ENCODE results near the gene LHPP. TPM values are rescaled to one million over a fixed set of nuclear protein-coding genes. Genes with fewer than 3 reads are reported as not detected.

Gene LHPP
- total RNA-seq, 1 experiment from 2014 or later, result 3.7 TPM

GRCh38 chr10:124644236-124644635, 182.6 kb downstream of the LHPP start:
- no TSS peak for BruUV-seq (replicated peaks)
- no peak for TF ChIP-seq CTCF (IDR thresholded peaks at IDR 0.05; ENCODE audit: unreplicated experiment)
- H3K27me3 Mint-ChIP-seq (ENCODE audit: insufficient read depth, unreplicated experiment), result no peaks in the 10 kb centered on the region
- ChIA-PET POLR2A (no interaction called here), CTCF (no interaction called here)
- H3K4me1 Mint-ChIP-seq (ENCODE audit: insufficient read depth, unreplicated experiment), result peaks cover 38% of the 10 kb centered on the region
- intact Hi-C loops (cut with micrococcal nuclease), result no loop called here
- no peak overlapping the region for H3K4me3 Mint-ChIP-seq (ENCODE audit: unreplicated experiment)
- DNase-seq (ENCODE audit: unreplicated experiment), result no peak
- H3K27ac Mint-ChIP-seq (ENCODE audit: low read depth, unreplicated experiment), result no peak overlapping the region
- H3K9me3 Mint-ChIP-seq (ENCODE audit: unreplicated experiment), result no peaks in the 10 kb centered on the region
- H3K36me3 Mint-ChIP-seq (ENCODE audit: insufficient read depth, unreplicated experiment), result peaks cover 12% of the 10 kb centered on the region

- no peak overlapping the region for H3K27ac Mint-ChIP-seq (ENCODE audit: low read depth, unreplicated experiment)
- no peak for DNase-seq (ENCODE audit: unreplicated experiment)
- ChIA-PET POLR2A (no interaction called here), CTCF (interaction anchor here (0.6 kb wide), 1 partner anchor 348 kb away, joined by 3 read pairs; no protein-coding TSS in a partner anchor)
- peaks cover 11% of the 10 kb centered on the region for H3K36me3 Mint-ChIP-seq (ENCODE audit: insufficient read depth, unreplicated experiment)
- BruUV-seq (replicated peaks), result no TSS peak
- H3K9me3 Mint-ChIP-seq (ENCODE audit: unreplicated experiment), result no peaks in the 10 kb centered on the region
- intact Hi-C loops (cut with micrococcal nuclease), result loop anchor here (5.0 kb wide), 1 partner anchor 97 kb away; the partner anchor contains the start of gene FAM53B
- TF ChIP-seq CTCF (IDR thresholded peaks at IDR 0.05; ENCODE audit: unreplicated experiment), result no peak
- no peaks in the 10 kb centered on the region for H3K27me3 Mint-ChIP-seq (ENCODE audit: insufficient read depth, unreplicated experiment)
- peaks cover 45% of the 10 kb centered on the region for H3K4me1 Mint-ChIP-seq (ENCODE audit: insufficient read depth, unreplicated experiment)
- H3K4me3 Mint-ChIP-seq (ENCODE audit: unreplicated experiment), result no peak overlapping the region
These were observed 183.3 kb downstream of the LHPP start for GRCh38 chr10:124644771-124645415.

- CTCF ChIA-PET, result interaction anchor here (0.6 to 1.3 kb wide), 2 partner anchors 12 to 348 kb away, joined by 3 read pairs; no protein-coding TSS in a partner anchor
- intact Hi-C loops (cut with micrococcal nuclease), result loop anchor here (5.0 kb wide), 1 partner anchor 97 kb away; the partner anchor contains the start of gene FAM53B
- BruUV-seq (replicated peaks), result no TSS peak
- H3K27me3 Mint-ChIP-seq (ENCODE audit: insufficient read depth, unreplicated experiment), result no peaks in the 10 kb centered on the region
- H3K27ac Mint-ChIP-seq (ENCODE audit: low read depth, unreplicated experiment), result peak overlapping the region; percentile 61
- no peaks in the 10 kb centered on the region for H3K9me3 Mint-ChIP-seq (ENCODE audit: unreplicated experiment)
- H3K4me3 Mint-ChIP-seq (ENCODE audit: unreplicated experiment), result no peak overlapping the region
- no peak for DNase-seq (ENCODE audit: unreplicated experiment)
- H3K4me1 Mint-ChIP-seq (ENCODE audit: insufficient read depth, unreplicated experiment), result peaks cover 42% of the 10 kb centered on the region
- POLR2A ChIA-PET, result no interaction called here
- no peak for TF ChIP-seq CTCF (IDR thresholded peaks at IDR 0.05; ENCODE audit: unreplicated experiment)
- peaks cover 11% of the 10 kb centered on the region for H3K36me3 Mint-ChIP-seq (ENCODE audit: insufficient read depth, unreplicated experiment)
These were observed 184.0 kb downstream of the LHPP start for GRCh38 chr10:124645467-124646095.

- ChIA-PET POLR2A (no interaction called here), CTCF (interaction anchor here (1.2 to 1.6 kb wide), 4 partner anchors 13 to 116 kb away, joined by 3 to 7 read pairs (median 4); no protein-coding TSS in a partner anchor)
- Mint-ChIP-seq H3K27ac (ENCODE audit: low read depth, unreplicated experiment) (no peak overlapping the region), H3K4me1 (ENCODE audit: insufficient read depth, unreplicated experiment) (peaks cover 31% of the 10 kb centered on the region), H3K4me3 (ENCODE audit: unreplicated experiment) (no peak overlapping the region), H3K9me3 (ENCODE audit: unreplicated experiment) (no peaks in the 10 kb centered on the region), H3K36me3 (ENCODE audit: insufficient read depth, unreplicated experiment) (peaks cover 8% of the 10 kb centered on the region), H3K27me3 (ENCODE audit: insufficient read depth, unreplicated experiment) (no peaks in the 10 kb centered on the region)
- TF ChIP-seq CTCF (IDR thresholded peaks at IDR 0.05; ENCODE audit: unreplicated experiment), result no peak
- peak; percentile 41 for DNase-seq (ENCODE audit: unreplicated experiment)
- intact Hi-C loops (cut with micrococcal nuclease), result loop anchor here (5.0 kb wide), 1 partner anchor 96 kb away; the partner anchor contains the start of gene FAM53B
- no TSS peak for BruUV-seq (replicated peaks)
These were observed 185.1 kb downstream of the LHPP start for GRCh38 chr10:124646483-124647352.
